K562 (cell line): ENCODE results near the gene PLTP. TPM values are rescaled to one million over a fixed set of nuclear protein-coding genes. Genes with fewer than 3 reads are reported as not detected.

ENCODE experiments used
- ATAC-seq: fragments of 200-7000 bp; cut with Tn5 transposase; 3 replicates; pipeline ENCODE4 v1.9.1; 2020; ENCODE audit warnings: moderate library complexity
- BruUV-seq: library from RNA; stranded (reverse); fragments of 400-500 nt; replicated peaks from 2 replicates; lab custom pipeline; 2021; lab: Mats Ljungman, UMichigan
- CTCF ChIA-PET: fragments of 300-600 bp; formaldehyde crosslinking; extraction: SDS; loops from one replicate; lab custom pipeline; 2021; ENCODE audit warnings: low intra/inter-chr PET ratio; lab: Yijun Ruan, JAX
- POLR2A ChIA-PET: fragments of 300-600, 350-650 bp; sonication (Branson Sonifier 250); formaldehyde crosslinking; extraction: SDS; loops from one replicate; lab custom pipeline; 2021; ENCODE audit warnings: antibody characterized with exemption, inconsistent platforms; lab: Yijun Ruan, JAX
- DNase-seq, 4 experiments: peaks; one replicate each; pipeline versions ENCODE4 v3.0.0 to v3.0.0-alpha.2; 2011 to 2018; ENCODE audit warnings: low spot score in 3 of 4, mixed read lengths in 3 of 4; ENCODE audit errors: extremely low read depth in 1 of 4
- FAIRE-seq: peaks from 2 replicates; lab custom pipeline; 2011; peaks lifted over from hg19 to GRCh38; lab: Jason Lieb, UNC
- H2AFZ ChIP-seq: 2 replicates; pipeline ENCODE4 v1.6.0; 2011; ENCODE audit warnings: low read depth, low read length, control low read depth, inconsistent platforms
- H3K27ac ChIP-seq: fragments of 200-600 bp; 3 replicates; pipeline ENCODE4 v1.8.0; 2011; ENCODE audit warnings: low read depth, mild to moderate bottlenecking, control low read depth, inconsistent platforms, low read length, moderate library complexity, mixed read lengths; ENCODE audit errors: extremely low read depth
- H3K27me3 ChIP-seq, 2 experiments: fragments of 300-600 bp in 1 of 2; 2 replicates in 1 of 2; 3 replicates in 1 of 2; pipeline versions ENCODE4 v1.6.0 to v1.8.0; 2011; ENCODE audit warnings: inconsistent platforms in 2 of 2, low read length in 2 of 2, mild to moderate bottlenecking in 1 of 2, mixed read lengths in 1 of 2, moderate library complexity in 1 of 2; ENCODE audit not compliant: control insufficient read depth in 2 of 2, insufficient read depth in 2 of 2
- H3K36me3 ChIP-seq: fragments of 300-600 bp; 3 replicates; pipeline ENCODE4 v1.8.0; 2011; ENCODE audit warnings: mild to moderate bottlenecking, low read length, inconsistent platforms; ENCODE audit not compliant: control insufficient read depth, insufficient read depth
- H3K4me1 ChIP-seq, 2 experiments: fragments of 200-600 bp in 1 of 2; replicated peaks in 1 of 2; 2 replicates in 1 of 2; 3 replicates in 1 of 2; pipeline versions ENCODE4 v1.5.1 to v1.8.0; 2011; ENCODE audit warnings: inconsistent platforms in 2 of 2, low read length in 2 of 2, mild to moderate bottlenecking in 1 of 2, mixed read lengths in 1 of 2, moderate library complexity in 1 of 2; ENCODE audit not compliant: control insufficient read depth in 2 of 2, insufficient read depth in 2 of 2
- H3K4me2 ChIP-seq: 2 replicates; pipeline ENCODE4 v1.6.1; 2011; ENCODE audit warnings: low read length, control low read depth, inconsistent platforms, mixed read lengths; ENCODE audit not compliant: insufficient read depth
- H3K4me3 ChIP-seq: fragments of 200-600 bp; sonication (generic), shearing (Covaris generic); 2 replicates; pipeline ENCODE4 v1.5.1; 2016; ENCODE audit warnings: control low read depth, inconsistent platforms
- H3K79me2 ChIP-seq: fragments of 200-600 bp; 3 replicates; pipeline ENCODE4 v1.8.0; 2011; ENCODE audit warnings: low read length, inconsistent platforms; ENCODE audit not compliant: control insufficient read depth, insufficient read depth
- H3K9ac ChIP-seq, 2 experiments: 2 replicates each; pipeline versions ENCODE4 v1.6.0 to v1.6.1; 2011; ENCODE audit warnings: low read depth in 2 of 2, low read length in 2 of 2, control low read depth in 1 of 2, inconsistent platforms in 1 of 2, mild to moderate bottlenecking in 1 of 2, mixed read lengths in 1 of 2; ENCODE audit not compliant: insufficient read depth in 1 of 2
- H3K9me1 ChIP-seq: one replicate; pipeline ENCODE4 v1.6.0; 2011; ENCODE audit warnings: inconsistent platforms, mild to moderate bottlenecking, low read length, moderate library complexity; ENCODE audit not compliant: control insufficient read depth, insufficient read depth
- H3K9me3 ChIP-seq: replicated peaks from 2 replicates; pipeline ENCODE4 v1.5.1; 2011; ENCODE audit warnings: low read depth, low read length, inconsistent platforms; ENCODE audit not compliant: control insufficient read depth, insufficient read depth
- H4K20me1 ChIP-seq: replicated peaks from 2 replicates; pipeline ENCODE4 v1.6.1; 2011; ENCODE audit warnings: low read length, inconsistent platforms, mixed read lengths; ENCODE audit not compliant: control insufficient read depth, insufficient read depth
- ASH1L ChIP-seq: fragments of 450-650 bp; IDR thresholded peaks from 2 replicates; pipeline ENCODE4 v1.6.1; 2018; ENCODE audit warnings: borderline replicate concordance, mild to moderate bottlenecking, low read depth; ENCODE audit not compliant: partially characterized antibody
- BHLHE40 ChIP-seq: IDR thresholded peaks from 2 replicates; pipeline ENCODE4 v1.6.1; 2011; ENCODE audit warnings: low read length, improper control_type of control experiment
- CBX8 ChIP-seq: fragments of 200-600 bp; sonication (generic); IDR thresholded peaks from 2 replicates; pipeline ENCODE4 v1.6.1; 2012; ENCODE audit warnings: borderline replicate concordance, mixed run types, low read depth, mild to moderate bottlenecking, moderate library complexity, mixed read lengths, low read length, control low read depth, inconsistent platforms; ENCODE audit not compliant: poor library complexity, severe bottlenecking; ENCODE audit errors: extremely low read depth
- CREB1 ChIP-seq, 2 experiments: sonication (generic) in 1 of 2; formaldehyde crosslinking in 1 of 2; IDR thresholded peaks; 2 replicates each; pipeline versions ENCODE4 v1.6.1 to v1.8.0; 2012 to 2022; ENCODE audit warnings: inconsistent platforms in 1 of 2, mild to moderate bottlenecking in 1 of 2, missing genetic modification reagents in 1 of 2, moderate library complexity in 1 of 2
- ESRRA ChIP-seq: fragments of 450-650 bp; IDR thresholded peaks from 2 replicates; pipeline ENCODE4 v1.6.1; 2014; ENCODE audit warnings: low read depth, mild to moderate bottlenecking, moderate library complexity, borderline replicate concordance
- HNRNPLL ChIP-seq: fragments of 200-400 bp; formaldehyde crosslinking; IDR thresholded peaks from 2 replicates; pipeline ENCODE4 v1.6.1; 2017; ENCODE audit warnings: low read length, low read depth, mild to moderate bottlenecking; ENCODE audit not compliant: poor library complexity, severe bottlenecking
- NFRKB ChIP-seq: fragments of 450-650 bp; IDR thresholded peaks from 2 replicates; pipeline ENCODE4 v1.6.1; 2016; ENCODE audit warnings: low read depth
- NR2C1 ChIP-seq, 2 experiments: fragments of 450-650 bp; IDR thresholded peaks; 2 replicates each; pipeline ENCODE4 v1.6.1; 2017; ENCODE audit warnings: mild to moderate bottlenecking in 2 of 2, antibody characterized with exemption in 1 of 2, inconsistent platforms in 1 of 2, missing compliant biosample characterization in 1 of 2, missing genetic modification characterization in 1 of 2
- POLR2B ChIP-seq: fragments of 450-650 bp; IDR thresholded peaks from 2 replicates; pipeline ENCODE4 v1.6.1; 2018; ENCODE audit warnings: low read depth; ENCODE audit not compliant: partially characterized antibody
- POLR2G ChIP-seq: fragments of 200-400 bp; formaldehyde crosslinking; IDR thresholded peaks from 2 replicates; pipeline ENCODE4 v1.6.1; 2017; ENCODE audit warnings: low read depth, mild to moderate bottlenecking, antibody characterized with exemption, low read length, moderate library complexity
- PREB ChIP-seq: sonication (generic); formaldehyde crosslinking; IDR thresholded peaks from 2 replicates; pipeline ENCODE4 v1.8.1; 2023; ENCODE audit warnings: mild to moderate bottlenecking, missing genetic modification reagents
- RFX1 ChIP-seq: fragments of 450-650 bp; IDR thresholded peaks from 2 replicates; pipeline ENCODE4 v1.6.1; 2016; ENCODE audit warnings: mild to moderate bottlenecking, moderate library complexity
- TBL1XR1 ChIP-seq, 2 experiments: IDR thresholded peaks; 2 replicates each; pipeline ENCODE4 v1.6.1; 2012; ENCODE audit warnings: improper control_type of control experiment in 2 of 2, low read length in 2 of 2, mild to moderate bottlenecking in 1 of 2
- ZBTB2 ChIP-seq: fragments of 450-650 bp; IDR thresholded peaks from 2 replicates; pipeline ENCODE4 v1.6.1; 2016; ENCODE audit warnings: antibody characterized with exemption
- ZNF121 ChIP-seq: sonication (generic); formaldehyde crosslinking; conservative IDR thresholded peaks from 2 replicates; pipeline ENCODE4 v1.8.0; 2022; ENCODE audit warnings: missing genetic modification reagents
- ZNF263 ChIP-seq: sonication (generic); formaldehyde crosslinking; IDR thresholded peaks from 2 replicates; pipeline ENCODE4 v1.8.0; 2022; ENCODE audit warnings: mild to moderate bottlenecking, missing genetic modification reagents, borderline replicate concordance
- ZNF699 ChIP-seq: fragments of 250-450 bp; sonication (Bioruptor Pico); IDR thresholded peaks from 2 replicates; pipeline ENCODE4 v1.8.0; 2021; ENCODE audit warnings: mild to moderate bottlenecking, moderate library complexity; ENCODE audit not compliant: insufficient replicate concordance
- WGBS: fragments of 100-300 bp; shearing (Covaris generic); methylation state at CpG from one replicate; pipeline ENCODE4 v1.1.6; 2016; ENCODE audit warnings: low coverage, mixed read lengths; ENCODE audit not compliant: insufficient coverage; ENCODE audit errors: missing lambda C conversion rate; 5-methylcytosine and 5-hydroxymethylcytosine counted together
- in situ Hi-C: fragments of 300-500 bp; cut with MboI; formaldehyde crosslinking; loops from 4 replicates; pipeline ENCODE4 v1.15.0; 2018; ENCODE audit warnings: inconsistent platforms, mixed read lengths
- intact Hi-C: fragments of 100-400 bp; cut with micrococcal nuclease; formaldehyde crosslinking; loops from 2 replicates; pipeline ENCODE4 v1.14.2; 2022
- polyA plus RNA-seq, 8 experiments: library from polyadenylated mRNA; depleted of rRNA in 4 of 8; stranded (reverse) in 5 of 8; unstranded in 3 of 8; fragments of >200 nt; fragmentation: Nextera tagmentation in 2 of 8; fragmentation: Illumina TruSeq in 1 of 8; extraction: Ambion mirVana in 2 of 8; extraction: Trizol in 1 of 8; gene quantifications; 2 replicates each; pipeline versions ENCODE4 v1.2.1 to v1.2.3, GENCODE V29; 2011 to 2014; ENCODE audit warnings: inconsistent platforms in 1 of 8, missing spikeins in 1 of 8
- total RNA-seq, 7 experiments: library from RNA; depleted of rRNA in 6 of 7; stranded (reverse); fragments of >200 nt in 6 of 7; fragmentation: Illumina TruSeq in 2 of 7; extraction: Trizol in 2 of 7; gene quantifications; 2 replicates each; pipeline versions ENCODE4 v1.2.1 to v1.2.3, GENCODE V29; 2011 to 2021; ENCODE audit warnings: low replicate concordance in 1 of 7

The PLTP gene
- total and polyA plus RNA-seq, 9 of the 15 experiments (the other 6 are each of a cell fraction or from before 2014, with no cell fraction given) = 2.8 to 29.3 (median 17.6) TPM

DNA sequence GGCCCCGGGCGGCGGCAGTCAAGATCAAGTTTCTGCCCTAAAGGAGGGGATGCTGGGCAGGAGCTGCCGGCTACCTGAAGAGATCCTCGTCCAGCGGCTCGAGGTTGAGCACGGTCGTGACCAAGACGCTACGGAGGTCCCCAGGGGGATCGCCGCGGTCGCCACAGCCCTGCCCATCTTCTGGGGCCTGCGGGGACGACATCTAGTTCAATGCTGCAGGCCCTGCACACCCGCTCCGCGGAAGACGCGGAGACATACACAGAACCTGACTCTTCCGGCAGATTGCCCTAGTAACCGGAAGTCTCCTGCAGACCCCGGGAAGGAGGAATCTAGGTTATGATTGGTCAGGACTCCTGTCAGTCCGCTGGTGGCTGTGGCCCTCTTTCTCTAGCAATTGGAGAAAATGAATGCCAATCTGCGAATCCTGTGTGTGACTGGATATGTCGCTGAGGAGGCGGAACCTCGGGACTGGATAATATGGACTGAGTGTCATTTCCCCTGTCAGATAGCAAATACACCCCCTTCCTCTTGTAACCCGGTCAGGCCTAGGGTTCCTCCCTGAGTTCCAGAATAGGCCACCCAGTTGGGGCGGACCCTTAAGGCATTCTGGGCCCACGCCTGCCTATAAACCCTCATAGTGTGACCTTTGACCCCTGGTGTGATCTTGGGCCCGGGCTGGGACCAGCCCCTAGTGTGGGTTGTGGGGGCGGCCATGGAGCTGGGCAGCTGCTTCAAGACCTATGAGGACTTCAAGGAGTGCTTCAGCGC is 54.7 kb downstream of the PLTP start, which contains the start of the genes ACOT8 and ZSWIM3:
TSS of gene ACOT8 (minus strand) at position 279 of the 768 bp plus-strand sequence. CDS start at position 202, 77 bp downstream.
TSS of gene ZSWIM3 (plus strand) at position 501 of the 768 bp plus-strand sequence. CDS start at position 713, 212 bp downstream.
- in situ Hi-C loops (no loop called here), intact Hi-C loops (loop anchor here (2.0 kb wide), 1 partner anchor 78 kb away; the partner anchor contains the start of gene PCIF1)
- H3K9ac ChIP-seq = peak within 1 kb of the TSS; percentile 57 to 93
- no peaks in the 10 kb centered on the region for H3K27me3 ChIP-seq
- no peaks in the 10 kb centered on the region for H4K20me1 ChIP-seq
- CTCF ChIA-PET = no interaction called here
- H3K27ac ChIP-seq = peak within 1 kb of the TSS; percentile 88
- under 1% methylated on average over 36 of the region's 36 CpGs for WGBS
- no peaks in the 10 kb centered on the region for H3K9me1 ChIP-seq
- no TSS peak for BruUV-seq
- H3K4me2 ChIP-seq = peak within 1 kb of the TSS; percentile 94
- peak; percentile 99 to 100 (median 100) for DNase-seq
- ATAC-seq = peak; percentile 97
- peak; percentile 97 for FAIRE-seq
- H3K79me2 ChIP-seq = peaks cover 24% of the 10 kb centered on the region
- POLR2A ChIA-PET = interaction anchor here (0.6 to 1.7 kb wide), 9 partner anchors 15 to 128 kb away, joined by 3 to 8 read pairs (median 3); partner anchors contain the start of gene PLTP
- peak within 1 kb of the TSS; percentile 72 for H3K4me3 ChIP-seq
- peak within 1 kb of the TSS; percentile 93 for H2AFZ ChIP-seq
- H3K4me1 ChIP-seq = peaks cover 21 to 28% of the 10 kb centered on the region in 2 experiments
- H3K9me3 ChIP-seq = no peaks in the 10 kb centered on the region
- H3K36me3 ChIP-seq = peaks cover 10% of the 10 kb centered on the region; the same call in 2 of the 3 replicates
- TF ChIP-seq TBL1XR1 (IDR thresholded peaks at IDR 0.05; ENCODE audit: low read length in 2 of 2) (no peak), POLR2B (peak; percentile 59), CBX8 (no peak), BHLHE40 (peak; percentile 31), ESRRA (0 out of 2 replicates have a peak, but pooled peaks have one; percentile 18), NR2C1 (IDR thresholded peaks at IDR 0.05) (peak; percentile 97), NR2C1 (tag; IDR thresholded peaks at IDR 0.05) (peak; percentile 98), RFX1 (peak; percentile 71), NFRKB (peak; percentile 42; the same call in 1 of the 2 replicates), ASH1L (peak; percentile 99), ZNF121 (CRISPR knock-in tag) (no peak), POLR2G (peak; percentile 84), CREB1 (IDR thresholded peaks at IDR 0.05) (no peak), CREB1 (CRISPR knock-in tag; IDR thresholded peaks at IDR 0.05) (0 out of 2 replicates have a peak, but pooled peaks have one; percentile 35), ZNF699 (CRISPR knock-in tag) (no peak), ZBTB2 (no peak), ZNF263 (CRISPR knock-in tag) (no peak; the same call in 1 of the 2 replicates), PREB (CRISPR knock-in tag) (no peak), HNRNPLL (peak; percentile 22)
